Right cardiac atrium (tissue), 5 donors: ENCODE measurements around the gene ARMH3. TPM values are rescaled to one million over a fixed set of nuclear protein-coding genes. Genes with fewer than 3 reads are reported as not detected.

Experiments
- ATAC-seq, 2 donors: fragments of 200-7000 bp; cut with Tn5 transposase; one replicate each; pipeline versions ENCODE4 v1.8.0 to v1.9.1; 2020; ENCODE audit warnings: moderate library complexity in 2 of 2, mild to moderate bottlenecking in 1 of 2
- DNase-seq, 3 donors: peaks; one replicate each; pipeline ENCODE4 v3.0.0-alpha.2; 2020
- H3K27ac ChIP-seq: one replicate; pipeline ENCODE4 v1.5.1; 2013; ENCODE audit warnings: mild to moderate bottlenecking, low read length, control low read depth, moderate library complexity
- H3K27me3 ChIP-seq: one replicate; pipeline ENCODE4 v1.6.1; 2013; ENCODE audit not compliant: control insufficient read depth, insufficient read depth
- H3K4me1 ChIP-seq: one replicate; pipeline ENCODE4 v1.6.1; 2013; ENCODE audit warnings: low read length; ENCODE audit not compliant: control insufficient read depth, insufficient read depth
- H3K4me3 ChIP-seq: one replicate; pipeline ENCODE4 v1.5.1; 2013; ENCODE audit warnings: low read length, control low read depth
- H3K9me3 ChIP-seq: one replicate; pipeline ENCODE4 v1.6.1; 2013; ENCODE audit warnings: low read length; ENCODE audit not compliant: control insufficient read depth
- WGBS: extraction: QIAGEN DNeasy Blood & Tissue Kit; methylation state at CpG from one replicate; pipeline ENCODE4 v1.1.7; 2013; 5-methylcytosine and 5-hydroxymethylcytosine counted together
- intact Hi-C, 4 donors: fragments of 100-400 bp; cut with DNase I; formaldehyde crosslinking; loops; one replicate each; pipeline versions ENCODE4 v1.11.0 to v1.14.0; 2022 to 2023
- polyA plus RNA-seq: library from polyadenylated mRNA; stranded (reverse); fragments of 200-250 nt; gene quantifications from one replicate; pipeline ENCODE4 v1.2.3, GENCODE V29; 2013
- total RNA-seq, 4 donors: library from RNA; stranded (reverse); fragmentation: NEBNext Ultra II Directional; extraction: Animal tissue kit (Norgen Biotek cat#: 25700); gene quantifications; one replicate each; pipeline ENCODE4 v1.2.1, GENCODE V29; 2021
- donor health status: healthy with polysubstance abuse.
- donor health status: DM: no; HTN: yes; CAD: no.
- donor health status: DM: no; HTN: no; CAD: no.
- donor health status: DM: no; HTN: yes; CAD: no; lungs with severe emphysema.
- donor health status: DM: yes; HTN: yes; CAD: no.

The ARMH3 gene
- total and polyA plus RNA-seq, 5 donors = 38.1 to 87.3 (median 48.0) TPM

DNA sequence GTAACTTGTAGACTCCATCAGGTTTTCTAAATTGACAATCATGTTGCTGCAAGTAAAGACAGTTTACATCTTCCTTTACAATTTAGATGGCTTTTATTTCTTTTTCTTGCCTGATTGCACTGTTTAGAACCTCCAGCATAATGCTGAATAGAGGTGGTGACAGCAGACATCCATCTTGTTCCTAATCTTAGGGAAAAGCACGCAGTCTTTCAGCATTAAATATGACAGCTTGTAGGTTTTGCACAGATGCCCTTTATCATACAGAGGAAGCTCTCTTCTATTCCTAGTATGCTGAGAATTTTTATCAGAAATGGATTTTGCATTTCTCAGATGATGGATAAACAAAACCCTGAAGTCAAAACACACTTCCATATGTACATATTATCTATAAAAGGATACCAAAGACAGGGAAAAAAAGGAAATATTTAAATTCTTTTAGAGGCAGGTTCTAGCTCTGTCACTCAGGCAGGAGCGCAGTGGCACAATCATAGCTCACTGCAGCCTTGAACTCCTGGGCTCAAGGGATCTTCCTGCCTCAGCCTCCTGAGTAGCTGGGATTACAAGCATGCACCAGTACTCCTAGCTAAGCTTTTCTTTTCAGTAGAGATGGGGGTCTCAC is 143.3 kb downstream of the ARMH3 start:
- Histone ChIP-seq H3K4me1 (peaks cover 1% of the 10 kb centered on the region), H3K27me3 (no peaks in the 10 kb centered on the region), H3K9me3 (no peaks in the 10 kb centered on the region), H3K27ac (no peak overlapping the region), H3K4me3 (no peak overlapping the region)
- intact Hi-C loops = no loop called here
- 86% methylated on average over 2 of the region's 2 CpGs for WGBS
- ATAC-seq (no peak), DNase-seq (no peak)

DNA sequence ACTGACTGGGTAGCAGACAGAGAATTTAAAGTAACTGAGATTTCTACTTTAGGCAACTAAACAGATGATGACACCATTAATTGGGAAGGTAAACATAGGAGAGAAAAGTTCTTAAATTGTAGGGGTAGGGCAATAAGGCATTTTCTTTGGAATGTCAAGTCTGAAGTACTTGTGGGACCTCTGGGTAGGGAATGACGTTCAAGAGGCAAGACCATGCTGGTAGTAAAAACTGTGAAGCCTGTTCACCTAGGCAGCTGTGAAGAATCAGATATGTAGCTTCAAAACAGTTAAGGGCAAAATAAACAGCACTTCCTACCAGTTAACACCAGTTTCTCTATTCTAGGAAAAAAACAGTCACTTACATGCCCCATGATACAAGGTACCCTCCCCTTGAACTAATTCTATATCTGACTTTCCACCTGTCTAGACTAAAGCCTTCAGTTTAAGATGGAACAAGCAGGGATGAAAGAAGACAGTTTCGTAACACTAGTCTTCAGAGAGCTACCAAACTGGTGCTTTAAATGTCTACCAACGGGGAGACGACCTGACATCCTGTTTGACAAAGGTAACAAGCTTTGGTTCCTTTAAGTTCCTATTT is 149.3 kb downstream of the ARMH3 start:
- Histone ChIP-seq H3K27me3 (no peaks in the 10 kb centered on the region), H3K4me1 (peaks cover 4% of the 10 kb centered on the region), H3K4me3 (no peak overlapping the region), H3K9me3 (no peaks in the 10 kb centered on the region), H3K27ac (no peak overlapping the region)
- no peak for ATAC-seq
- intact Hi-C loops = no loop called here
- no peak for DNase-seq
- WGBS = 91% methylated on average over 4 of the region's 4 CpGs

DNA sequence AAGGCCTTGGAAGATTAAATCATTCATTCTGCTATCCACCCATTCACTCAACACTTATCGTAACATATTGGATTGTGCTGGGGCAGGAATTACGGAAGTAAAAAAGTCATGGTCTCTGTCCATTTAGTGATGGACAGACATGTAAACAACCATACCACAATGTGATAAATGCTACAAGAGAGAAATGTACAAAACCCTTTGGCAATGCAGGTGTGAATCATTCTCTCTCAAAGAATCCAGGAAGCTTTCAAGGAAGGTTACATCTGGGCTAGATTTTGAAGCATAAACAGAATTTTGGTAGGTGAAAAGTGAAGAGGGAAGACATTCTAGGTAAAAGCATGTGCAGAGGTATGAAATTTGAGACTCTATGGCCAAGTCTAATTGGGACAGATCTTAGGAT is 150.7 kb downstream of the ARMH3 start:
- H3K27ac ChIP-seq = no peak overlapping the region
- DNase-seq (no peak), ATAC-seq (no peak)
- H3K9me3 ChIP-seq = no peaks in the 10 kb centered on the region
- WGBS = 99% methylated on average over 2 of the region's 2 CpGs
- H3K4me1 ChIP-seq = peaks cover 4% of the 10 kb centered on the region
- H3K27me3 ChIP-seq = no peaks in the 10 kb centered on the region
- H3K4me3 ChIP-seq = no peak overlapping the region
- intact Hi-C loops = no loop called here

DNA sequence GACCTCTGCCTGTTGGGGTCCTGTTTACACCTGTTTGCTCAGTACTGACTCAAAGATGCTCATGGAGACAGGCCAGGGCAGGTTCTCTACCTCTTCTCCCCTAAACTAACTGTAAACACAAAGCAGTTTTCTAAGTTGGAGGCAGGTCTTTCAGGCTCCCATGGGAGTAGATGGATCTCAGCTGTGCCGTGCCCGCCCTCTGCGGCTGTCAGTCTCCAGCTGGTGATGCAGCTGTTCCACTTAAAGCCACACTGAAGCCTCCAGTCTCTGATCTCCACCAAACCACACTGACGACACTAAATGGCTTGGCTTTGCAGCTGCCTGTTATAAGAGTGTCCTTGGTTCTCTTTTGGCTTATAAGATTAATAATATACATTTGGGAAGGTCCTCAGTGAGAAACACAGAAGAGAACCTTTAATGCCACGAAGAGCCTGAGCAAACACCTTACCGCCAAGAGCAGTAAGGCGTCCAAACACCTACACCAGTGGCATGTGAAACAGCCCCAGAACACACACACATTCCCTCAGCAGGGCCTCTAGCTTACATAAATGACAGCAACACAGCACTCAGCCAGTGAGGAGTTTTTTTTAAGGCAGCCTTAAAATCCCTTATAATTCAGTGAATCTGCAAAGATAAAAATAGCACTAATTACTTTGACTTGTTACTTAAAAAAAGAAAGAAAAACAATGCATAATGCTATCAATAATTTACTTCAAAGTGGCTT is 152.0 kb downstream of the ARMH3 start:
- no peak for DNase-seq
- no peak for ATAC-seq
- 69% methylated on average over 7 of the region's 7 CpGs for WGBS
- Histone ChIP-seq H3K27ac (peak overlapping the region; percentile 16), H3K27me3 (no peaks in the 10 kb centered on the region), H3K4me1 (peaks cover 2% of the 10 kb centered on the region), H3K4me3 (no peak overlapping the region), H3K9me3 (no peaks in the 10 kb centered on the region)
- intact Hi-C loops = no loop called here

DNA sequence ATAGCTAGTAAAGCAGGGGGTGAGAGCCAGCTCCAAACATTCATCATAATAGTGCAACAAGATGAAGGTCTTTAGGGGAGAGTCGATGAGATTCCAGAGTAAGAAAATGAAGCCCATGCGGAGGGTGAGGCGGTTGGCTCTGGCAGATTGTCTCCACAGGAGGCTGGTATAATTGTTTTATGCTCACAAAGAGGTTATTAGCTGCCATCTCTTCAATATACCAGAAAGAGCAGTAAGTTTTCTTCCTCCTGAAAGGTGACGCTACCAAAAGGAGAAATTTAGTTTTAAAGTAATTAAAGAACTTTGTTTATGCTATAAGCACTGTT is 153.2 kb downstream of the ARMH3 start:
- DNase-seq (no peak), ATAC-seq (no peak)
- Histone ChIP-seq H3K27ac (no peak overlapping the region), H3K4me3 (no peak overlapping the region), H3K4me1 (peaks cover 2% of the 10 kb centered on the region), H3K9me3 (no peaks in the 10 kb centered on the region), H3K27me3 (no peaks in the 10 kb centered on the region)
- intact Hi-C loops = no loop called here
- 97% methylated on average over 4 of the region's 4 CpGs for WGBS

DNA sequence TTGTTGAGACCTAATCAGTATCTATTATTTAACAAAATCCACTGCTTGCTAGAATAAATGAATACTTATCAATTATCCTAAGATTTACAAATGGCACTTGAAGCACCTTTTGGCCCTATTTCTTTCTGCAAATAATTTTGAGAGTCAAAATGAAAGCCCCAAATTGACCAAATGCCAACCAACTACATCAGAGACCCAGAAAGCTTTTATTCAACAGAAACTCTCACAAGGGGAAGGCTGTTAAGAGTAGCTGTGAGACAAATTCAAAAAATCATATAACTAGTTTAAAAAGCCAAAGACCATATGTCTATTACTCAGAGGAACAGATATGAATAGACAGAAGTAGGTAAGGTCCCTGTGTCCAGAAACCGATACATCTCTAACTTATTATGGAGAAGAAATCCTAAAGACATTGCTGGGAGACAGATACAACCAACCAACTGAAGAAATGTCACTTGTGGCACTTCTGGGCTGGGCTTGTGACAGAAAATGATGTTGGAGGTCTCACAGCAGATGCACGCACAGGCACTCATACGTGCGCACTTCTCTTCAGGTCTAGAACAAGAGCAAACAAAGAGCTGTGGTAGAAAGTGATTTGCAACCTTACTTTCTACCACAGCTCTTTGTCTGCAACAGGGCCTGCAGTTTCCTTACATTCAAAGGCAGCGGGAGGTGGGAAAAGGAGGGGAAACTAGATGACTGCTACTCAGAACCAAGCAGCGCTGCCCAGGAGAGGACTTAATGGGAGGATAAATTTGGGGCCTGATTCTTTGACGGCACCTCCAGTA is 153.7 kb downstream of the ARMH3 start:
- intact Hi-C loops = no loop called here
- Histone ChIP-seq H3K27ac (no peak overlapping the region), H3K4me1 (peaks cover 2% of the 10 kb centered on the region), H3K27me3 (no peaks in the 10 kb centered on the region), H3K9me3 (no peaks in the 10 kb centered on the region), H3K4me3 (no peak overlapping the region)
- ATAC-seq (no peak), DNase-seq (no peak)
- WGBS = 91% methylated on average over 7 of the region's 7 CpGs

DNA sequence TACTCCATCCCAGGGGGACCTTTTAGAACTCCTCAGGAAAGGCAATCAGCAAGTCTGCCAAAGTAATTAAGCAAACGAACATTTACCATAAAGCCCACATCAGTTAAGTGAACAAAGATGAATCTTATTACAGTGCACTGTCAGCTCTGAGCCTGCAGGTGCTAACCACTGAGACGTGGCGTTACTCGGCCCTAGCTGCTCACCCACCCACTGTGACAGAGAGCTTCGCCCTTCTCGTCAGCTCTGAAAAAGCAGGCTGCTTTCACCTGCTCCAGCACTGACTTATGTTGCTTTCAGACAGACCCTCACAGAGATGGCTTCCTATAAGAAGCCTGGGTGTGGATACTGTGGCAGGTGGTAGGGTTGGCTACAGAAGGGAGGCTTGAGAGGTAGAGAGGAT is 154.6 kb downstream of the ARMH3 start:
- Histone ChIP-seq H3K9me3 (no peaks in the 10 kb centered on the region), H3K4me3 (no peak overlapping the region), H3K27ac (no peak overlapping the region), H3K27me3 (no peaks in the 10 kb centered on the region), H3K4me1 (peaks cover 2% of the 10 kb centered on the region)
- DNase-seq (no peak), ATAC-seq (no peak)
- intact Hi-C loops = no loop called here
- 80% methylated on average over 6 of the region's 6 CpGs for WGBS

DNA sequence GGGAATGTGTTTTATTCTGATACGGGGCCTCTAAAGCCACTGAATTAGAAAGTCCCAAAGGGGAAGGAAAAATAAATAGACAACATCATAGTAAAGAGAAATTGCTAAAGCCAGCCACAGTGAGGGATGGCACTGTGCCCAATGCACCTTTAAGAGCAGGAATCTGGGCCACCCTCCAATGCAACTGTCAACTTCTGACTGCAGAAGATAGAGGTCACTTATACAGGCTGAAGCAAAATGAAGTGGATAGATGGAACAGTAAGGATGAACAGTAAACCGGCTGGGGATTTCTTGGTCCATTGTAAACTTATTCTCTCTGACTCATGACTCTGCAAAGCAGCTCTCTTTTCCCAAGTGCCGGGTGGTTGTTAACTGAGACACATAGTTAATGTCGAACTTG is 158.3 kb downstream of the ARMH3 start:
- H3K27ac ChIP-seq = no peak overlapping the region
- DNase-seq (no peak), ATAC-seq (peak; percentile 31 to 36)
- no peaks in the 10 kb centered on the region for H3K9me3 ChIP-seq
- no peak overlapping the region for H3K4me3 ChIP-seq
- WGBS = 43% methylated on average over 4 of the region's 4 CpGs
- intact Hi-C loops = no loop called here
- no peaks in the 10 kb centered on the region for H3K27me3 ChIP-seq
- peaks cover 5% of the 10 kb centered on the region for H3K4me1 ChIP-seq

DNA sequence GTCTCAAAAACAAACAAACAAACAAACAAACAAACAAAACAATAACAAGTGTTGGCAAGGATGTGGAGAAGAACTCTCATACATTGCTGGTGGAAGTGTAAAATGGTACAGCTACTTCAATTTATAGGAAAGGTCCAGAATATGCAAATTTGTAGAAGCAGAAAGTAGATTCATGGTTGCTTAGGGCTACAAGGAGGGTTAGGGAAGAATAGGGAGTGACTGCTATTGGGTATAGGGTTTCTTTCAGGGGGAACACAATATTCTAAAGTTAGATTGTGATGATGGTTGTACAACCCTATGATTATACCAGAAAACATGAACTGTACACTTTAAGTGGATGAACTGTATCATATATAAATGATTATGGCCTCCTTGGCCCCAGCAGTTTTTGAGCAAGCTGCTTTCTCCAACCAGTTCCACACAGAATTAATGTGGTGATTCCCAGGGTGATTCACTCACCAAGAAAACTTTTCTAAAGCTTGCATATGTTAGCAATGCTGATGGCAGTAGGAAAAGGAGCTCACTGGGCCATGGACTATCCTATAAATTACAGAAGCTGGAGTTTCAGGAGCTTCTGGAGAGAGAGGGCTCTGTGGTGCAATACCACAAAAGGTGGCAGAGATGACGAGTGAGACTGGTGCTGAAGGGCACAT is 159.6 kb downstream of the ARMH3 start:
- ATAC-seq (no peak), DNase-seq (no peak)

DNA sequence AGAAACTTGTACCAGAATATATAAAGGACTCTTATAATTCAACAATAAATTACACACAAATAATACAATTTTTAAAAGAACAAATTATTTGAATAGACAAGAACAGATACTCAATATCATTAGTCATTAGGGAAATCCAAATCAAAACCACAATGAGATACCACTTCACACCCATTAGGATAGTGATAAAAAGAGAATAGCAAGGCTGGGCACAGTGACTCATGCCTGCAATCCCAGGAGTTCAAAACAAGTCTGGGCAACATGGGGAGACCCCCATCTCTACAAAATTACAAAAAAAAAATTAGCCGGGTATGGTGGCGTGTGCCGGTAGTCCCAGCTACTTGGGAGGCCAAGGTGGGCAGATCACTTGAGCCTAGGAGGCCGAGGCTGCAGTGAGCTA is 160.2 kb downstream of the ARMH3 start:
- H3K9me3 ChIP-seq = no peaks in the 10 kb centered on the region
- peaks cover 5% of the 10 kb centered on the region for H3K4me1 ChIP-seq
- no peak for ATAC-seq
- H3K4me3 ChIP-seq = no peak overlapping the region
- intact Hi-C loops = no loop called here
- WGBS = 98% methylated on average over 4 of the region's 4 CpGs
- H3K27ac ChIP-seq = peak overlapping the region; percentile 7
- DNase-seq = no peak
- no peaks in the 10 kb centered on the region for H3K27me3 ChIP-seq

More for the DNA sequence above, 159.6 kb downstream of the ARMH3 start:
- intact Hi-C loops = no loop called here
- Histone ChIP-seq H3K9me3 (no peaks in the 10 kb centered on the region), H3K27ac (peak overlapping the region; percentile 14), H3K4me1 (peaks cover 5% of the 10 kb centered on the region), H3K27me3 (no peaks in the 10 kb centered on the region), H3K4me3 (no peak overlapping the region)
- WGBS = 80% methylated on average over 1 of the region's 1 CpG

DNA sequence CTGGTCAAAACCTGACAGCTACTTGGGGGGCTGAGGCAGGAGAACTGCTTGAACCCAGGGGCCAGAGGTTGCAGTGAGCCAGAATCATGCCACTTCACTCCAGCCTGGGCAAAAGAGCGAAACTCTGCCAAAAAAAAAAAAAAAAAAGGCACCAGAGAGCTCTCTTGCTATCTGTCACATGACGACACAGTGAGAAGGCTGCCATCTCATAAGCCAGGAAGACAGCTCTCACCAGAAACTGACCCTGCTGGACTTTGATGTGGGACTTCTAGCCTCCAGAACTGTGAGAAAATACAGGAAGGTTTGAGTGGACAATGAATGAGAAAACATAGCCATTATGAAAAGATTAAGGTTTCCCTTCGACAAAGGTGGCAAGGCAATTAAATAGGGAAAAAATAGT is 161.2 kb downstream of the ARMH3 start:
- Histone ChIP-seq H3K27ac (peak overlapping the region; percentile 40), H3K27me3 (no peaks in the 10 kb centered on the region), H3K4me1 (peaks cover 7% of the 10 kb centered on the region), H3K9me3 (no peaks in the 10 kb centered on the region), H3K4me3 (no peak overlapping the region)
- intact Hi-C loops = no loop called here
- ATAC-seq = peak; percentile 64 to 68
- WGBS = 68% methylated on average over 3 of the region's 3 CpGs
- DNase-seq = no peak
